Right lobe of liver (tissue), 6 donors: ENCODE measurements around the gene GRID1. TPM values are rescaled to one million over a fixed set of nuclear protein-coding genes. Genes with fewer than 3 reads are reported as not detected.

Source experiments
- ATAC-seq, 4 donors: fragments of 200-7000 bp; cut with Tn5 transposase; one replicate each; pipeline ENCODE4 v1.9.1; 2020; ENCODE audit warnings: mild to moderate bottlenecking in 4 of 4, moderate library complexity in 4 of 4
- DNase-seq, 3 donors: peaks; one replicate each; pipeline ENCODE4 v3.0.0-alpha.2; 2020
- H3K27ac ChIP-seq, 3 donors: fragments of 200-600 bp; one replicate each; pipeline ENCODE4 v1.8.0; 2022
- H3K27me3 ChIP-seq, 2 donors: fragments of 200-600 bp; one replicate each; pipeline ENCODE4 v1.8.0; 2022
- H3K36me3 ChIP-seq, 4 donors: fragments of 200-600 bp; sonication (generic) in 1 of 4; one replicate each; pipeline versions ENCODE4 v1.5.1 to v1.8.0; 2017 to 2022; ENCODE audit warnings: control low read depth in 1 of 4
- H3K4me1 ChIP-seq, 4 donors: fragments of 200-600 bp; sonication (generic) in 1 of 4; one replicate each; pipeline versions ENCODE4 v1.5.1 to v1.8.0; 2017 to 2022; ENCODE audit warnings: control low read depth in 1 of 4
- H3K4me3 ChIP-seq, 3 donors: fragments of 200-600 bp; one replicate each; pipeline ENCODE4 v1.8.0; 2022
- H3K9me3 ChIP-seq, 4 donors: fragments of 200-600 bp; sonication (generic) in 1 of 4; one replicate each; pipeline versions ENCODE4 v1.5.1 to v1.8.0; 2017 to 2022; ENCODE audit warnings: control low read depth in 1 of 4
- POLR2A ChIP-seq: fragments of 450-650 bp; IDR thresholded peaks from one replicate; pipeline ENCODE4 v1.6.1; 2017; ENCODE audit warnings: antibody characterized with exemption, mild to moderate bottlenecking
- WGBS: methylation state at CpG from one replicate; pipeline ENCODE4 v1.1.6; 2018; ENCODE audit warnings: low coverage, low lambda C conversion rate; ENCODE audit not compliant: insufficient coverage; ENCODE audit errors: missing lambda C conversion rate; 5-methylcytosine and 5-hydroxymethylcytosine counted together
- intact Hi-C, 2 donors: fragments of 100-400 bp; cut with DNase I; formaldehyde crosslinking; loops; one replicate each; pipeline versions ENCODE4 v1.11.2 to v1.14.1; 2022
- total RNA-seq, 6 experiments: library from RNA; depleted of rRNA in 2 of 6; stranded (reverse); fragments of >200 nt in 2 of 6; fragmentation: NEBNext Ultra II Directional in 3 of 6; extraction: Animal tissue kit (Norgen Biotek cat#: 25700) in 3 of 6; gene quantifications; one replicate each; pipeline versions ENCODE4 v1.1.0 to v1.2.4, GENCODE V29; 2016 to 2023
- TF ChIP-seq, protein P1 (sequence below), 4 donors: fragments of 200-600 bp in 3 of 4; fragments of 450-650 bp in 1 of 4; IDR thresholded peaks; one replicate each; pipeline versions ENCODE4 v1.5.1 to v1.8.0; 2016 to 2022; ENCODE audit warnings: antibody characterized with exemption in 4 of 4, mild to moderate bottlenecking in 2 of 4
- donor health status: DM: no; HTN: yes; CAD: no.
- donor health status: DM: no; HTN: no; CAD: no.
- donor health status: DM: no; HTN: no; CAD: no.
- donor health status: DM: no; HTN: yes; CAD: no.
- donor health status: DM: no; HTN: yes; CAD: no.

GRID1 gene
- total RNA-seq, 6 experiments from 2014 or later: 0.05 to 1.9 (median 0.81) TPM

DNA sequence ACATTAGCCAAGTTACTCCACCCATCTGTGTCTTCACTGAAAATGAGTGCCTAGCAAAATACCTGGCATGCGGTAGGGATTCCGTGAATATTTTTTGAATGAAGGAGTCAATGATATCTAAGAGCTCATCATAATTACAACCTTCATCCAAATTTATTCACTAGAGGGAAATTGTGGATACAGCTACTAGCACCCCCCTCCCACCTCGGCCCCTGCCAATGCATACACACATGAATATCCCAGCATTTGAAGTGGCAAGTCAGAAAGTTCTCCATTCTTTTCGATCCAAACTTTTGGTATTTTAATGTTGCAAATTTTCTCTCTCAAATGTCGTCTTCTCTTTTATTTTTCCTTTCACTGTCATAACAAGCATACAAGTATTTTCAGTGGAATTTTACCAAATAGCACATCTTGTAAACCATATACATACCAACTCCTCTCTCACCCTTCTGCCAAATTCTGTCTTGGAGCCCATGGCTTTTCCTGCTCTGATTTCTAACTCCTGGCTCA, 164.3 kb downstream of the GRID1 start:
- Histone ChIP-seq H3K4me1 (no peaks in the 10 kb centered on the region), H3K27ac (no peak overlapping the region), H3K27me3 (no peaks in the 10 kb centered on the region), H3K9me3 (no peaks in the 10 kb centered on the region), H3K36me3 (no peaks in the 10 kb centered on the region), H3K4me3 (no peak overlapping the region)
- intact Hi-C loops: no loop called here
- TF ChIP-seq POLR2A: no peak
- TF ChIP-seq, protein P1, sequence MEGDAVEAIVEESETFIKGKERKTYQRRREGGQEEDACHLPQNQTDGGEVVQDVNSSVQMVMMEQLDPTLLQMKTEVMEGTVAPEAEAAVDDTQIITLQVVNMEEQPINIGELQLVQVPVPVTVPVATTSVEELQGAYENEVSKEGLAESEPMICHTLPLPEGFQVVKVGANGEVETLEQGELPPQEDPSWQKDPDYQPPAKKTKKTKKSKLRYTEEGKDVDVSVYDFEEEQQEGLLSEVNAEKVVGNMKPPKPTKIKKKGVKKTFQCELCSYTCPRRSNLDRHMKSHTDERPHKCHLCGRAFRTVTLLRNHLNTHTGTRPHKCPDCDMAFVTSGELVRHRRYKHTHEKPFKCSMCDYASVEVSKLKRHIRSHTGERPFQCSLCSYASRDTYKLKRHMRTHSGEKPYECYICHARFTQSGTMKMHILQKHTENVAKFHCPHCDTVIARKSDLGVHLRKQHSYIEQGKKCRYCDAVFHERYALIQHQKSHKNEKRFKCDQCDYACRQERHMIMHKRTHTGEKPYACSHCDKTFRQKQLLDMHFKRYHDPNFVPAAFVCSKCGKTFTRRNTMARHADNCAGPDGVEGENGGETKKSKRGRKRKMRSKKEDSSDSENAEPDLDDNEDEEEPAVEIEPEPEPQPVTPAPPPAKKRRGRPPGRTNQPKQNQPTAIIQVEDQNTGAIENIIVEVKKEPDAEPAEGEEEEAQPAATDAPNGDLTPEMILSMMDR (IDR thresholded peaks at IDR 0.05): no peak
- no peak for ATAC-seq
- no peak for DNase-seq
- 48% methylated on average over 3 of the region's 5 CpGs for WGBS

DNA sequence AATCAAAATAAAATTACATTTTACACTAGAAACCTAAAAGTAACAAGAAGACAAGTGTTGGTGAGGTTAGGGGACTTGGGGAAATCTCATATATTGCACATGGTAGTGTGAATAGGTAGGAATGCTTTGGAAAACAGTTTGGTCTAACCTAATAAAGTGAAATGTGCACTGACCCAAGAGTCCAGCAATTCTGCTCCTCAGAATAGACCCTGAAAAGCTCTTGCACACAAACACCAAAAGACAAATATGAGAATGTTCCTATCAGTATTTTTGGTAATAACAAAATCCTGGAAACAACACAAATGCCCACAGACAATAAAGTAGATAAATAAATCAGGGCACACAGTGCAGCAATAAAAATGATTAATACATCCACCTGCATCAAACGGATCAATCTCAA, 165.7 kb downstream of the GRID1 start:
- Histone ChIP-seq H3K4me1 (no peaks in the 10 kb centered on the region), H3K36me3 (no peaks in the 10 kb centered on the region), H3K27me3 (no peaks in the 10 kb centered on the region), H3K4me3 (no peak overlapping the region), H3K9me3 (no peaks in the 10 kb centered on the region), H3K27ac (no peak overlapping the region)
- WGBS: 43% methylated on average over 1 of the region's 1 CpG
- ATAC-seq: no peak
- DNase-seq: no peak
- TF ChIP-seq, protein P1 (IDR thresholded peaks at IDR 0.05): no peak
- TF ChIP-seq POLR2A: no peak
- intact Hi-C loops: no loop called here

DNA sequence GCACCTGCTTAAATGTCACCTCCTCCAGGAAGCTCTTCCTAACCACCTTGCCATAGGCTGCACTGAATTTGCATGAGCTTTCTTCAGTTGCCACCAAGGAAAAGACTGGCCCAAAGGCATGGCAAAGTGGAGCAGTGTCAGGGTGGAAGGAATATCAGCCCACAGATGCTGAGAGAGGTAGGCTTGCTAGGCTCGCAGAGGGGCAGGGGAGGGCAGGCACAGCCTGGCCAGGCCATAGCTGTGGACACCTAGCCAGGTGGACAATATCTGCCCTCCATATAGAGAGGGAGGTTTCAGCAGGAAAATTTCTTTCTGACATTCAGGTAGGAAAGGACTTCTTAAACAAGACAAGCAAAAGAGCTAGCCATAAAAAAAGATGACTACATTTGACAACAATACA, 166.3 kb downstream of the GRID1 start:
- no peaks in the 10 kb centered on the region for H3K36me3 ChIP-seq
- no peaks in the 10 kb centered on the region for H3K4me1 ChIP-seq
- no peak overlapping the region for H3K4me3 ChIP-seq
- 43% methylated on average over 1 of the region's 1 CpG for WGBS
- DNase-seq: no peak
- TF ChIP-seq, protein P1 (IDR thresholded peaks at IDR 0.05): no peak
- no peak for TF ChIP-seq POLR2A
- intact Hi-C loops: no loop called here
- H3K27ac ChIP-seq: no peak overlapping the region
- H3K9me3 ChIP-seq: no peaks in the 10 kb centered on the region
- H3K27me3 ChIP-seq: no peaks in the 10 kb centered on the region
- no peak for ATAC-seq

DNA sequence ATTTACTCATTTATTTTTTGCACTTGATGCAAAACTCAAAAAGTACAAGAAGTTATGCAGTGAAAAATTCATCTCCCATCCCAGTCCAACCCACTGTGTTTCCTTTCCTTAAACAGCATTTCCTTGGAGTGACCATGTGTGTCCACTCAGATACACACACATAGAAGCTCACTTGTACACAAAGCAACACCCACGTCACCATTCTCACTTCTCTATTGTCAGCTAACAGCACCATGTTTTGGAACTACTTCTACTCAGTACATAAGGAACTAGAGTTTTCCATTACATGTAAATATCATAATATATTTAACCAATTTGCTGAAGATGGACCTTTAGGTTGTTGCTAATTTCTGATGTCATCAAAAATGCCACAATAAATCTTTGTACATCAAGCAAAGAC, 167.6 kb downstream of the GRID1 start:
- no peak for ATAC-seq
- intact Hi-C loops: no loop called here

More for the DNA sequence above, 167.6 kb downstream of the GRID1 start:
- WGBS: 23% methylated on average over 1 of the region's 1 CpG
- no peak for DNase-seq
- TF ChIP-seq, protein P1 (IDR thresholded peaks at IDR 0.05): no peak
- TF ChIP-seq POLR2A: no peak
- H3K36me3 ChIP-seq: no peaks in the 10 kb centered on the region
- H3K27me3 ChIP-seq: no peaks in the 10 kb centered on the region
- H3K9me3 ChIP-seq: no peaks in the 10 kb centered on the region
- H3K27ac ChIP-seq: no peak overlapping the region
- no peak overlapping the region for H3K4me3 ChIP-seq
- no peaks in the 10 kb centered on the region for H3K4me1 ChIP-seq
